Erythroblast (primary cell): ENCODE measurements around the gene CTSZ.

Experiments
- GATA1 ChIP-seq: IDR thresholded peaks from 2 replicates; pipeline ENCODE4 v1.6.1; 2011; ENCODE audit warnings: low read depth, mild to moderate bottlenecking, control low read depth, low read length, moderate library complexity
- POLR2A ChIP-seq: IDR thresholded peaks from 2 replicates; pipeline ENCODE4 v1.6.1; 2011; ENCODE audit warnings: mild to moderate bottlenecking, low read length

DNA sequence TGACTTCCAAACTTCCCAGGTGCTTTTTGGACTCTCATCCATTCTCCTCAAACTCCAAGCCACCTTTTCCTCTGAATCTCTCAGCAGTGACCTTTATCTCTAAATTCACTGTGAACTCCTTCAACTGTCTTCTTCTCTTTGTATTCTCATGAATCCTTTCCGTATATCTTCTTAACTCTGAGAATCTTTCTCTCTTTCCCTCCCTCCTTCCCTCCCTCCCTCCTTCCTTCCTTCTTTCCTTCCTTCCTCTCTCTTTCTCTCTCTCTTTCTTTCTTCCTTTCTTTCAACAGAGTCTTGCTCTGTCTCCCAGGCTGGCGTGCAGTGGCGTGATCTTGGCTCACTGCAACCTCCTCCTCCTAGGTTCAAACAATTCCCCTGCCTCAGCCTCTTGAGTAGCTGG lies 39.8 kb upstream of the CTSZ start:
- TF ChIP-seq POLR2A (no peak), GATA1 (no peak)
